DND-41 (cell line): Measurements from ENCODE around the gene PPIP5K2.
A peak's percentile ranks its signal among the peaks of the same experiment; 100 is the strongest.

Experiments used
- CTCF ChIP-seq: IDR thresholded peaks from 2 replicates; pipeline ENCODE4 v1.5.1; 2012; ENCODE audit warnings: borderline replicate concordance, low read length, moderate library complexity, mild to moderate bottlenecking; ENCODE audit not compliant: poor library complexity, severe bottlenecking; ENCODE audit errors: extremely low read depth
- EZH2 ChIP-seq: IDR thresholded peaks from 3 replicates; pipeline ENCODE4 v1.6.1; 2012; ENCODE audit warnings: borderline replicate concordance, low read depth, mild to moderate bottlenecking, moderate library complexity, low read length, inconsistent platforms; ENCODE audit not compliant: severe bottlenecking

DNA sequence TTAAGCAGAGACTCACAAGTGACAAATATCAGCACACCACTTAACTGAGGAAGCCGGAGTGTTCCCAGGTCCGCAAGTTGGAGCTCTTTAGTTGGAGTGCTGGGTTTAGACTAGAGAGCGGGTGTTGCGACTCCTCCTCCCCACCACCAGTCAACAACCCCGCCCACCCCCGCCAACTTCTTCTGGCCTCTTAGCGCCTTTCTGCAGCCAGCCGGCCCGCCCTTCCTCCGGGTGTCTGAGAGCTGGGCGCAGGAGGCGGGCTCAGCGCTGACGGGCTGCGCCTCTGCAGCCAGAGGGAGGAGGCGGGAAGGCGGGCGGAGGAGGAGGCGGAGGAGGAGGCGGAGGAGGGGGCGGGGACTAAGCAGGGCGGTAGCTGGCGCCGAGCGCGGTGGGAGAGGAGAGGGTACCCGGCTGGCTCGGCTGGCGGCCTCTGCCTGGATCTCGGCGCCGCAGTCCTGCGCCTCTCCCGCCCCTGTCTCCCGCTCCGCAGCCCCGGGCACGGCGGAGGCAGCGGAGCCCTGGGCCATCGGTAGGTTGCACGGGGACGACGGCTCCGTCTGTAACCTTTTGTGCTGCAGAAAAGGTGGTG is 138.4 kb downstream of the PPIP5K2 start, which contains the start of gene MACIR:
- peak; percentile 33 for TF ChIP-seq CTCF
- TF ChIP-seq EZH2, result no peak
